ENCODE results near the gene FBXO9. TPM values are rescaled to one million over a fixed set of nuclear protein-coding genes. Genes with fewer than 3 reads are reported as not detected.

FBXO9 gene
- total and polyA plus RNA-seq, 2 of the 8 experiments (the other 6 are each of a cell fraction or from before 2014, with no cell fraction given): 41.3 to 50.9 TPM

GRCh38 chr6:53103993-53104675 is 38.9 kb downstream of the FBXO9 start:
- peaks cover 0 to 3% (median 0%) of the 10 kb centered on the region in 4 experiments; a peak in 2 of 8 replicates for H3K36me3 ChIP-seq (ENCODE audit: control insufficient read depth in 2 of 4, insufficient read depth in 4 of 4, low read length in 3 of 4)
- WGBS, 2 experiments (ENCODE audit: extremely low coverage in 1 of 2, insufficient coverage in 1 of 2, insufficient read length in 1 of 2, insufficient replicate concordance in 2 of 2, low coverage in 1 of 2, low lambda C conversion rate in 2 of 2, missing lambda C conversion rate in 1 of 2): 87% methylated on average over 3 of the region's 3 CpGs; no CpG with 5 or more reads in 1 of the 2 experiments
- H3K4me3 ChIP-seq (ENCODE audit: extremely low read depth in 1 of 4, insufficient read depth in 2 of 4, low read depth in 3 of 4, low read length in 4 of 4): no peak overlapping the region
- no peaks in the 10 kb centered on the region for H3K23me2 ChIP-seq (ENCODE audit: low read depth, low read length)
- no peak overlapping the region for H2BK20ac ChIP-seq (ENCODE audit: low read length)
- no peak overlapping the region for H3K14ac ChIP-seq (ENCODE audit: insufficient read length)
- no peak overlapping the region for H2BK12ac ChIP-seq (ENCODE audit: low read depth, low read length)
- H3K23ac ChIP-seq (ENCODE audit: insufficient read length): no peak overlapping the region
- H2BK5ac ChIP-seq (ENCODE audit: low read depth, low read length): no peak overlapping the region
- no peak for DNase-seq (ENCODE audit: low read depth in 1 of 2, low spot score in 2 of 2)
- no peaks in the 10 kb centered on the region for H3K79me1 ChIP-seq (ENCODE audit: low read depth, low read length)
- H4K91ac ChIP-seq (replicated peaks; ENCODE audit: insufficient read length, low read length): no peak overlapping the region
- H3K18ac ChIP-seq (ENCODE audit: extremely low read depth, low read length): no peak overlapping the region
- POLR2A ChIA-PET (ENCODE audit: partially characterized antibody): interaction anchor here (1.2 kb wide), 1 partner anchor 17 kb away, joined by 3 read pairs; no protein-coding TSS in a partner anchor
- no peak overlapping the region for H2AK5ac ChIP-seq (ENCODE audit: low read depth, low read length)
- H3K27me3 ChIP-seq (replicated peaks in 1 of 4; ENCODE audit: control insufficient read depth in 3 of 4, extremely low read depth in 1 of 4, insufficient read depth in 3 of 4, low read length in 3 of 4): no peaks in the 10 kb centered on the region
- H3K9ac ChIP-seq (replicated peaks in 1 of 4; ENCODE audit: extremely low read depth in 1 of 4, low read depth in 3 of 4, low read length in 3 of 4): no peak overlapping the region
- H3K56ac ChIP-seq (replicated peaks; ENCODE audit: insufficient read length, low read depth, low read length): no peak overlapping the region
- CTCF ChIA-PET (ENCODE audit: partially characterized antibody): interaction anchor here (0.6 to 2.2 kb wide), 13 partner anchors 10 to 601 kb away, joined by 3 to 15 read pairs (median 3); no protein-coding TSS in a partner anchor
- no peaks in the 10 kb centered on the region for H3K9me3 ChIP-seq (ENCODE audit: insufficient read depth in 2 of 2, low read depth in 1 of 2, low read length in 1 of 2)
- H2AFZ ChIP-seq (ENCODE audit: low read length): no peak overlapping the region
- no peak overlapping the region for H4K8ac ChIP-seq (ENCODE audit: extremely low read depth, insufficient read depth, low read length)
- H3K79me2 ChIP-seq (ENCODE audit: control insufficient read depth in 1 of 2, insufficient read depth in 2 of 2, low read length in 2 of 2): no peaks in the 10 kb centered on the region
- no peak overlapping the region for H3K27ac ChIP-seq (ENCODE audit: low read depth, low read length)
- H4K20me1 ChIP-seq (replicated peaks in 1 of 2; ENCODE audit: control insufficient read depth in 1 of 2, insufficient read depth in 2 of 2, low read length in 2 of 2): no peaks in the 10 kb centered on the region
- H3K4me1 ChIP-seq (replicated peaks in 1 of 4; ENCODE audit: control insufficient read depth in 3 of 4, insufficient read depth in 4 of 4, low read length in 3 of 4): peaks cover 0 to 2% (median 0%) of the 10 kb centered on the region in 4 experiments; a peak in 1 of 7 replicates
- no peak overlapping the region for H2BK120ac ChIP-seq (replicated peaks; ENCODE audit: low read depth, low read length)
- no peak overlapping the region for H3K4me2 ChIP-seq (ENCODE audit: insufficient read depth in 1 of 2, low read depth in 2 of 2, low read length in 2 of 2)
- no peak overlapping the region for H3K4ac ChIP-seq (replicated peaks; ENCODE audit: insufficient read length, low read depth, low read length)
- H4K5ac ChIP-seq (ENCODE audit: insufficient read length, low read depth, low read length): no peak overlapping the region
- FAIRE-seq: no peak
- H2BK15ac ChIP-seq (ENCODE audit: low read length): no peak overlapping the region
- TF ChIP-seq CTCF (IDR thresholded peaks at IDR 0.05; ENCODE audit: control extremely low read depth in 1 of 3, insufficient read depth in 1 of 3, low read depth in 1 of 3, low read length in 3 of 3) (peak in 2 of 3 experiments; percentile 33 to 37; a peak in 2 of 4 replicates), RAD21 (IDR thresholded peaks at IDR 0.05 in 1 of 2, conservative IDR thresholded peaks at IDR 0.05 in 1 of 2; ENCODE audit: low read depth in 2 of 2, low read length in 2 of 2) (peak; percentile 68 to 73)
